ENCODE measurements around the gene RPL28.
"Not testable (repeated sequence)": the region's sequence is repeated elsewhere in the genome, so short reads cannot be mapped to it uniquely, and the experiment has no call there.

The RPL28 gene

DNA sequence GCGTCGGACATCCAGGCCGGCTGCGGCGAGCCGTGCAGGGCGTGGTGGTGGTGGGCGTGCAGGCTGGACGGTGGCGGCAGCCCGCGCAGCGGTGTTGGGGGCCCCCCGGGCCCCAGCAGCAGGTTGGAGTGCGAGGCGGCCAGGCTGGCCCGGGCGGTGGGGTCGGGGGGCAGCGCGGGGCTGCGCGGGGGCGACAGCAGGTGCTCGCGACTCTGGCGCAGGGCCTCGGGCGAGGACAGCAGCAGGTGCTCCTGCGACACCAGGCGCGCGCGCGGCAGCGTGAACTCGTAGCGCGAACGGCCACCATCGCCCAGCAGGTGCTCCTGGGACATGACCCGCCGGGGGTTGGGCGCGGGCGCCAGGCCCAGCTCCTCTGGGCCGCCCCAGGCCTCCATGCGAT is 47.6 kb downstream of the RPL28 start:
- DNase-seq, result no peak

- DNase-seq, result no peak
Measured at GRCh38 chr19:55434356-55434919, 48.7 kb downstream of the RPL28 start.

GRCh38 chr19:55435020-55435419 is 49.3 kb downstream of the RPL28 start:
- DNase-seq, result no peak

- DNase-seq, result no peak
Measured at GRCh38 chr19:55436847-55437246, 51.1 kb downstream of the RPL28 start.

DNA sequence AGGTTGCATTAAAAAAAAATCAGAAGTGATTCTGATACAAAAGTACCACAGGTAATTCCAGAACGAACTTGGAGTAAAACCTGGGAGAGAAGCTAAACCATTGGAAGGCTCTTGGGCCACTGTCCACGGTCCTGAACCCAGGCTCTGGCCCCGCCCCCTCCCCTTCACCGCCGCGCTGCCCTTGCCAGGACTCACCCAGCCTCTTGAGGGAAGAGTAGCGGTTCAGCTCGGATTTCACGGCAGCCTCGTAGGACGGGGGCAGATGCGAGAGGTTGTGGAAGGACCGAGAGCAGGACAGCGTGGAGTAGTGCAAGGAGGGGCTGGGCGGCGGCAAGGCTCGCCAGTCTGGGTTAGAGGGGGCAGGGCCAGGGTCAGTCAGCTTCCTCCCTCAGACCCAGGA is 51.7 kb downstream of the RPL28 start:
- DNase-seq, result peak; percentile 65

DNA sequence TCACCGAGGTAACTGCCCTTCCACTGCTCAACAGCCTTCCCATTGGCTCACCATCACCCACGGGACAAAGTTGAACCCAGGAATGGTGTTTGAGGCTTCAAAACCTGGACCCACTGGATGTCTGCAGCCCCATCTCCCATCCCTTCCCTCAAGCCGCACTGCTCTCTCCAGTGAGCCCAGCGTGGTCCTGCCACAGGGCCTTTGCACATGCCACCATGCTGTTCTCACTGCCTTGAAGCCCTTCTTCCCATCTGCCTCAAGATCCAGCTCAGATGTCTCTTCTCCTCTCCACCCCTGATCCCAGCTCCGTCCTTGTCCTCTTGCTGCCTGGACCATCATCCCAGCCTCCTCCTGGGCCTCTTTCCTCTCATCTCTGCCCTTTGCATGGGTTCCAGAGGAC is 53.3 kb downstream of the RPL28 start:
- DNase-seq, result no peak

- DNase-seq, result peak; percentile 70
Measured at GRCh38 chr19:55440411-55441105, 54.8 kb downstream of the RPL28 start.

- no peak for DNase-seq
Measured at GRCh38 chr19:55441319-55441691, 55.6 kb downstream of the RPL28 start.

DNA sequence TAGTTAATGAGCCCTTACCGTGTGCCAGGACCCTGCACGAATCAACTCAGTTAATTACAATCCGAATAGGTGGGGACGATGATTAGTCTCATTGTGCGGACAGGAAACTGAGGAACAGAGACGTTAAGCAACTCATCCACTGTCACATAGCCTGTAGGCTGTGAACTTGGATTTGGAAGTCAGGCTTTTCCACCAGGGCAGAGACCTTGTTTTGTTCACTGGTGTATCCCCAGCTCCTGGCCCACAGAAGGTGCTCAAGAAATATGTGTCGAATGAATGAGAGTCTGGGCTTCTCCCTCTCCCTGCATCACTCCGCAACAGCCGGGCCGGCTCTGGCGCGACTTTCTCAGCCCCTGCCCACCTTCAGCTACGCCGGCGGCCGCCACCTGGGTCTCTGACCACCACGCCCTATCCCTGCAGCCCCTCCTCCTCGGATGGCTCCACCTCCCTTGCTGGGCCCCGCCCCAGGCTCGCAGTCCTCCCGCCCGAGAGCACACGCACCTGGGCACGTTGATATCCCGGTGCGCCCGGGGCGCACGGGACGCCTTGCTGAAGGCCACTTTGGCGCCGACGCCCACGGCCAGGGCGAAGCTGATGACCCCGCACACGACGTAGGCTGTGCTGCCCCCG is 56.1 kb downstream of the RPL28 start:
- DNase-seq, result peak; percentile 68

DNA sequence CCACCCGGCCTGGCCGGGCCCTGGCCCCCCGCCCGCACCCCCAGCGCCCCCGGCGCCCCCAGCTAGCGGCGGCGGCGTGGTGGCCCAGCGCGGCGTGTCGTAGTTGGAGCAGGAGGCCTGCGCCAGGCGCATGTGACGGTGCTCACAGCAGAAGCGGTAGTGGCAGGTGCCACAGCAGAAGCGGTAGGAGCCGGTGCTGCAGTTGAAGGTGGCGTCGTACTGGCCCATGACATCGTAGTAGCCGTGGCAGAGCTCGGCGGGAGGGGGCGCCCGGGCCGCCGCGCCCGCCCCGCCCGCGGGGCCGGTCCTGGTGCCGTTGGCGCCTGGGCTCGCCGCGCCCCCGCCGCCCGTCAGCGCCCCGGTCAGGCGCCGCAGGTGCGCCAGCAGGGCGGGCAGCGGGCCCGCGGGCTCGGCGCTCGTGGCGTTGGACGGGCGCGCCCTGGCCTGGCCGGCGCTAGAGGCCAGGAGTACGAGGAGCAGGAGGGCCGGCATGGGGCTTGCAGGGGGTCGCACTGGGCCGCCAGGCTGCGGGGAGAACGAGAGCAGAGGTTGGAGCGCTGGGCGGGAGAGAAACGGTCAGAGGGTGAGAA is 56.7 kb downstream of the RPL28 start:
- peak; percentile 50 for DNase-seq

- no peak for DNase-seq
Measured at GRCh38 chr19:55443045-55443823, 57.5 kb downstream of the RPL28 start, which contains the start of gene SHISA7. SHISA7 (minus strand) TSS chr19:55443300; CDS start chr19:55442863, 437 bp downstream.

GRCh38 chr19:55443824-55444480 is 58.2 kb downstream of the RPL28 start:
- peak; percentile 99 for DNase-seq

- DNase-seq, result no peak
Measured at GRCh38 chr19:55444646-55445045, 58.9 kb downstream of the RPL28 start.

GRCh38 chr19:55446060-55446459 is 60.3 kb downstream of the RPL28 start:
- no peak for DNase-seq

DNA sequence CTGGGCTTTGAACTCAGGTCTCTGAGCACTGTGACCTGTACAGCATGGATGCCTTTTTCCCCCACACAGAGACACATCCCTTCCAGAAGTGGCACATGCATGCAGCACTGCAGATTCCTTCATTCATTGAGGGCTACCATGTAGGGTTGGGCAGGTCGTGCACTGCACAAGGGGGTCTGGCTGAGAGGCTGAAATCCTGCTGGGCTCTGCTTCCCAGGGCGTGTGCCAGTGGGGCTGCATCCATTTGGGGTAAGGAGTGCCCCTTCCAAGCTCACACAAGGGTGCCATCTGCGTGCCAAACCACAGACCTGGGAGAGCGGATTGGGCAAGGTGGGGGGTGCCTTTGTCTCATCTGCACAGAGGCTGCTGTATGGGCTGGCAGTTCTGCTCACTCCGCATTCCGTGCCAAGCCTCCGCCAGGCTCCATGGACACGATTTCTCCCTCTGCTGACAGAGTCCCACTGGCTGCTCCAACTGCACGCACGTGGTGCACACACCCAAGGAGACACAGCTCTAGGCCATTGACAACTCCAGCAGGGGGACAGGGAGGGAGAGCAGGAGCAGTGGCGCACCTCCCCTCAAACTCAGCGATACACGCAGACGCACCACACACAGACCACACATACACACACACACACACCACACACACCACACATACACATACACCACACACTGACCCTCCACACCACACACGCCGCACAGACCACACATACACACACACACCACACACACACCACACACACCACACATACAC is 61.9 kb downstream of the RPL28 start:
- DNase-seq, result peak; percentile 91

GRCh38 chr19:55448175-55448490 is 62.4 kb downstream of the RPL28 start:
- DNase-seq, result not testable (repeated sequence)

DNA sequence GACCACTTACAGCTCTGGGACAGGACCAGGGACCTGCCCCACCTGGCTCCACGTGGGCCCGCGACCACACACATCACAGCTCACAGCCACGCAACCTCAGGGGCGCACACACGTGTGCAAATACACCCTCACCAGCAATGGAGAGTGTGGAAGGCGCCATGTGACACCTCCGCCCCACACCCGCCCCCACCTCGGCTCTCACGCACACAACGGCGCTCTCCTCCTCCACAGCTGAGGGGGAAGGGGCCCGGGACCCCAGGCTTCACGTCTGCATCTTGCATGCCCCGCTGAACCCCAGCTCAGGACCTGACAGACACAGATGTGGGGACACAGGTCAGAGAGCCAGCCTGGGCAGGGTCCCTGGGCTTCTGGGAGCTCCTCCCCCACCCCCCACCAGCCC is 63.7 kb downstream of the RPL28 start:
- no peak for DNase-seq

DNA sequence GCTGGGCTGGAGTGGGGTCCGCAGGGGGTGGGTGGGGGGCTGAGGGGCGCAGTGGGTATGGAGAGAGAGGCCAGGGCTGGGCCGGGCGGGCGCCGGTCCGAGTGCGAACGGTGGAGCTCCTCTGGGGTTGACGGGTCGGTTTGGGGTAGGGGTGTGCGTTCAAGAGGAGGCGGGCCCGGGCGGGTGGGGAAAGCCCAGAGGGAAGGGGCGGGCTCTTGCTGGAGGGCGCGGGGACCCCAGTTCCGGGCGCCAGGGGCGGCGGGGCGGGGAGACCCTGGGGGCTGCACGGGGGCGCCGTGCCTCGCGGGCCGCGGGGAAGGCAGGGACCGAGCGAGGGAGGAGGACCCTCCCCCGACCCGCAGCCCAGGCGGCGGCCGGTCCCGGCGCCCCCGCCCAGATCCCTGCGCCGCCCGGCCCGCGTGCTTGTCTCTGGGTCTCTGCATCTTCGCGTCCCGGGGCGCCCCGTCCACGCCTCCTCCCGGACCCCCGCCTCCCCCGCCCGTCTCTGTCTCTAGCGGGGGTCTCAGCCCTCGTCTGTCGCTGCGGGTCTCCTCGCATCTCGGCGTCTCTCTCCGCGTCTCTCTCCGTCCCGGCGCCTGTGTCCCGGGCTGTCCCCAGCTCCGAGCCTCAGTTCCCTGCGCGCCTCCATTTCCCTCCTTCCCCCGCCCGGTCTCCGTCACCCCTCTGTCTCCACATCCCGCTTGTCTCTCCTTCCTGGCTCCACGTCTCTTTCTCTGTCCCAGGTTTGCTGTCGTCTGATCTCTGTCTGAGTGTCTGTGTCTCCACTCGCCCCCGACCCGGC is 65.6 kb downstream of the RPL28 start:
- DNase-seq, result no peak

DNA sequence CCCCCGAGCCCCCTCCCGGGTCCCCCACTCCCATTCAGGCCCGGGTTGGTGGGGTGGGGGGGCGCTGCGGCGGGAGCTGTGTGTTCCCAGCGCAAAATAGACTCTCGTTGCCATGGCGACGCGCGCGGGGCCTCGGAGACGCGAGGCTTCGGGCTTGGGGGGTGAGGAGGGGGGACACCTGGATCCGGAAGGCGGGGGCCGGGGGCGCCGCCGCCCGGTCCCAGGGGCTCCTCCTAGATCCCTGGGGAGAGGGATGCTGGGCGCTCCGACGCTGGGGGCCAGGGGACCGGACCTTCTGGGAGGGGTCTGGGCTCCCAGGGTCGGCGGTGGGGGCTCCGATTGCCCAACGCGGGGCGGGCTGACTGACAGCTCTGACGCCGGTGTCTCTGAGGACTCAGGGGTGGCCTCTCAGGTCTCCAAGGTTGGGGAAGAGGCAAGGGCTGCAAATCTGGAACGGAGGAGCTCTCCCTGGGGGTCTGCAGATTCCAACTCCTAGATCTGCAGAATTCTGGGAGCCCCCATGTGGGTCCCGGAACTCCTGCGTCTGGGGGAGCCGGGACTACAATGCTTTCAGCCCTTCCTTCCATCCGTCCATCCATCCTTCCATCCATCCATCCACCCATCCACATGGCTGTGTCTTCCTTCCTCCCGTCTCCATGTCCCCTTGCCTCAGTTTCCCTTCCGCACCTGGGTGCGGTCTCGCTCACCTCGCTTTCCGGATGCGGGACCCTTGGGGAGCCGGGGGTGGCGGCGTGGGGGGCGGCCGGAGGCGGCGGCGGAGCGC is 66.4 kb downstream of the RPL28 start:
- DNase-seq, result peak; percentile 28

Data from hematopoietic multipotent progenitor cell treated with erythropoietin and hydrocortisone succinate and interleukin-3 and kit ligand, for 8 days (in vitro differentiated cells).